B cell (primary cell): ENCODE results near the gene CEMIP. TPM values are rescaled to one million over a fixed set of nuclear protein-coding genes. Genes with fewer than 3 reads are reported as not detected.

Source experiments
- ATAC-seq: fragments of 200-7000 bp; cut with Tn5 transposase; one replicate; pipeline ENCODE4 v1.10.0; 2021; ENCODE audit warnings: low read depth, mild to moderate bottlenecking, moderate number of reproducible peaks, moderate library complexity
- CTCF ChIA-PET: fragments of 350-600 bp; sonication (Branson Sonifier 250); formaldehyde crosslinking; loops from one replicate; lab custom pipeline; 2021; ENCODE audit warnings: antibody characterized with exemption, inconsistent platforms; lab: Charles Lee
- POLR2A ChIA-PET: fragments of 350-600 bp; sonication (Branson Sonifier 250); formaldehyde crosslinking; loops from one replicate; lab custom pipeline; 2021; ENCODE audit warnings: antibody characterized with exemption; lab: Charles Lee
- DNase-seq: peaks from one replicate; pipeline ENCODE4 v3.0.0; 2013
- H2AFZ ChIP-seq: 2 replicates; pipeline ENCODE4 v1.6.1; 2012; ENCODE audit warnings: mild to moderate bottlenecking, low read depth, low read length; ENCODE audit not compliant: insufficient read depth, poor library complexity, severe bottlenecking
- H3K27ac ChIP-seq, 2 donors: 1 replicate in 1 of 2; 2 replicates in 1 of 2; pipeline ENCODE4 v1.5.1; 2012 to 2013; ENCODE audit warnings: low read length in 2 of 2, mild to moderate bottlenecking in 2 of 2, moderate library complexity in 1 of 2
- H3K27me3 ChIP-seq, 4 experiments: fragments of 200-600 bp in 1 of 4; sonication (generic) in 1 of 4; replicated peaks in 1 of 4; 1 replicate in 2 of 4; 2 replicates in 2 of 4; pipeline versions ENCODE4 v1.6.1 to v1.7.0; 2013 to 2016; ENCODE audit warnings: low read length in 3 of 4, mild to moderate bottlenecking in 2 of 4, mixed read lengths in 1 of 4, moderate library complexity in 1 of 4; ENCODE audit not compliant: insufficient read depth in 4 of 4, control insufficient read depth in 3 of 4; ENCODE audit errors: control extremely low read depth in 1 of 4
- H3K36me3 ChIP-seq, 2 experiments: replicated peaks in 1 of 2; 1 replicate in 1 of 2; 2 replicates in 1 of 2; pipeline versions ENCODE4 v1.6.1 to v1.7.1; 2013; ENCODE audit warnings: low read length in 1 of 2; ENCODE audit not compliant: insufficient read depth in 2 of 2, control insufficient read depth in 1 of 2; ENCODE audit errors: control extremely low read depth in 1 of 2, extremely low read depth in 1 of 2
- H3K4me1 ChIP-seq, 2 donors: fragments of 200-600 bp in 1 of 2; sonication (generic) in 1 of 2; 1 replicate in 1 of 2; 2 replicates in 1 of 2; pipeline versions ENCODE4 v1.5.1 to v1.6.1; 2013 to 2017; ENCODE audit warnings: low read length in 2 of 2; ENCODE audit not compliant: control insufficient read depth in 2 of 2, insufficient read depth in 2 of 2
- H3K4me2 ChIP-seq: replicated peaks from 2 replicates; pipeline ENCODE3; 2012; ENCODE audit warnings: mild to moderate bottlenecking, low read depth, low read length; ENCODE audit not compliant: poor library complexity, severe bottlenecking
- H3K4me3 ChIP-seq, 5 experiments: fragments of 200-600 bp in 1 of 5; sonication (generic) in 1 of 5; 1 replicate in 3 of 5; 2 replicates in 2 of 5; pipeline versions ENCODE4 v1.5.1 to v1.7.0; 2011 to 2016; ENCODE audit warnings: low read length in 4 of 5, mild to moderate bottlenecking in 4 of 5, low read depth in 2 of 5, control low read depth in 1 of 5, moderate library complexity in 1 of 5; ENCODE audit not compliant: insufficient read depth in 1 of 5; ENCODE audit errors: control extremely low read depth in 1 of 5, extremely low read depth in 1 of 5
- H3K79me2 ChIP-seq: fragments of 200-600 bp; sonication (generic); one replicate; pipeline ENCODE4 v1.6.0; 2016; ENCODE audit warnings: low read length; ENCODE audit not compliant: control insufficient read depth, insufficient read depth
- H3K9ac ChIP-seq: fragments of 200-600 bp; sonication (generic); 2 replicates; pipeline ENCODE4 v1.6.1; 2017; ENCODE audit warnings: mild to moderate bottlenecking, low read length, moderate library complexity
- H3K9me3 ChIP-seq, 3 donors: one replicate each; pipeline versions ENCODE4 v1.6.1 to v1.7.1; 2013; ENCODE audit warnings: low read length in 2 of 3; ENCODE audit not compliant: control insufficient read depth in 2 of 3, insufficient read depth in 1 of 3; ENCODE audit errors: control extremely low read depth in 1 of 3
- H4K20me1 ChIP-seq: 2 replicates; pipeline ENCODE4 v1.6.0; 2012; ENCODE audit warnings: mild to moderate bottlenecking, low read length; ENCODE audit not compliant: insufficient read depth, control insufficient read depth, poor library complexity, severe bottlenecking
- H3K27ac Mint-ChIP-seq: one replicate; pipeline ENCODE4 v1.8.0; 2021; ENCODE audit warnings: mixed read lengths
- H3K27me3 Mint-ChIP-seq: one replicate; pipeline ENCODE4 v1.8.0; 2021; ENCODE audit warnings: mixed read lengths
- H3K4me1 Mint-ChIP-seq: one replicate; pipeline ENCODE4 v1.8.0; 2021; ENCODE audit warnings: mixed read lengths
- H3K4me3 Mint-ChIP-seq: one replicate; pipeline ENCODE4 v1.8.0; 2021; ENCODE audit warnings: mixed read lengths
- H3K9me3 Mint-ChIP-seq: one replicate; pipeline ENCODE4 v1.8.0; 2022; ENCODE audit warnings: mixed read lengths; ENCODE audit not compliant: insufficient read depth
- EZH2 ChIP-seq: IDR thresholded peaks from 2 replicates; pipeline ENCODE4 v1.6.1; 2012; ENCODE audit warnings: borderline replicate concordance, low read depth, mild to moderate bottlenecking, moderate library complexity, low read length; ENCODE audit not compliant: insufficient read depth, poor library complexity, severe bottlenecking
- WGBS: methylation state at CpG from one replicate; pipeline ENCODE4 v1.1.5; 2013; ENCODE audit warnings: missing lambda C conversion rate; ENCODE audit not compliant: insufficient coverage; 5-methylcytosine and 5-hydroxymethylcytosine counted together
- intact Hi-C: fragments of 100-400 bp; cut with micrococcal nuclease; formaldehyde crosslinking; loops from one replicate; pipeline ENCODE4 v1.10.0; 2022
- polyA plus RNA-seq: library from polyadenylated mRNA; depleted of rRNA; stranded (reverse); fragments of >200 nt; gene quantifications from 2 replicates; pipeline ENCODE4 v1.2.3, GENCODE V29; 2012
- total RNA-seq, 2 donors: library from RNA; stranded (reverse); fragments of 120-200 nt in 1 of 2; gene quantifications; 1 replicate in 1 of 2; 2 replicates in 1 of 2; pipeline versions ENCODE4 v1.2.3 to v1.2.4, GENCODE V29; 2013 to 2022
- TF ChIP-seq, protein P1 (sequence below): fragments of 200-600 bp; IDR thresholded peaks from one replicate; pipeline ENCODE4 v1.8.0; 2022; ENCODE audit warnings: antibody characterized with exemption, mild to moderate bottlenecking

CEMIP gene
- total and polyA plus RNA-seq, 2 donors (not counting 1 experiment from before 2014, with no cell fraction given) = 0.32 TPM; not detected in 1

GRCh38 chr15:80831192-80831591 lies 52.0 kb downstream of the CEMIP start:
- POLR2A ChIA-PET = interaction anchor here (1.3 kb wide), 1 partner anchor 8 kb away, joined by 3 read pairs; no protein-coding TSS in a partner anchor
- H3K9me3 Mint-ChIP-seq = no peaks in the 10 kb centered on the region
- no peak overlapping the region for H3K27ac Mint-ChIP-seq
- Histone ChIP-seq H3K4me3 (no peak overlapping the region), H3K27ac (no peak overlapping the region), H3K27me3 (no peaks in the 10 kb centered on the region), H3K4me1 (no peaks in the 10 kb centered on the region), H3K9ac (no peak overlapping the region), H3K79me2 (no peaks in the 10 kb centered on the region), H2AFZ (no peak overlapping the region), H3K36me3 (no peaks in the 10 kb centered on the region), H4K20me1 (no peaks in the 10 kb centered on the region), H3K9me3 (no peaks in the 10 kb centered on the region), H3K4me2 (no peak overlapping the region)
- DNase-seq (no peak), ATAC-seq (no peak)
- H3K4me1 Mint-ChIP-seq = no peaks in the 10 kb centered on the region
- CTCF ChIA-PET = no interaction called here
- H3K27me3 Mint-ChIP-seq = peaks cover 4% of the 10 kb centered on the region
- H3K4me3 Mint-ChIP-seq = no peak overlapping the region
- intact Hi-C loops = no loop called here
- WGBS = 91% methylated on average over 7 of the region's 7 CpGs
- no peak for TF ChIP-seq EZH2
- TF ChIP-seq, protein P1, sequence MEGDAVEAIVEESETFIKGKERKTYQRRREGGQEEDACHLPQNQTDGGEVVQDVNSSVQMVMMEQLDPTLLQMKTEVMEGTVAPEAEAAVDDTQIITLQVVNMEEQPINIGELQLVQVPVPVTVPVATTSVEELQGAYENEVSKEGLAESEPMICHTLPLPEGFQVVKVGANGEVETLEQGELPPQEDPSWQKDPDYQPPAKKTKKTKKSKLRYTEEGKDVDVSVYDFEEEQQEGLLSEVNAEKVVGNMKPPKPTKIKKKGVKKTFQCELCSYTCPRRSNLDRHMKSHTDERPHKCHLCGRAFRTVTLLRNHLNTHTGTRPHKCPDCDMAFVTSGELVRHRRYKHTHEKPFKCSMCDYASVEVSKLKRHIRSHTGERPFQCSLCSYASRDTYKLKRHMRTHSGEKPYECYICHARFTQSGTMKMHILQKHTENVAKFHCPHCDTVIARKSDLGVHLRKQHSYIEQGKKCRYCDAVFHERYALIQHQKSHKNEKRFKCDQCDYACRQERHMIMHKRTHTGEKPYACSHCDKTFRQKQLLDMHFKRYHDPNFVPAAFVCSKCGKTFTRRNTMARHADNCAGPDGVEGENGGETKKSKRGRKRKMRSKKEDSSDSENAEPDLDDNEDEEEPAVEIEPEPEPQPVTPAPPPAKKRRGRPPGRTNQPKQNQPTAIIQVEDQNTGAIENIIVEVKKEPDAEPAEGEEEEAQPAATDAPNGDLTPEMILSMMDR = no peak

DNA sequence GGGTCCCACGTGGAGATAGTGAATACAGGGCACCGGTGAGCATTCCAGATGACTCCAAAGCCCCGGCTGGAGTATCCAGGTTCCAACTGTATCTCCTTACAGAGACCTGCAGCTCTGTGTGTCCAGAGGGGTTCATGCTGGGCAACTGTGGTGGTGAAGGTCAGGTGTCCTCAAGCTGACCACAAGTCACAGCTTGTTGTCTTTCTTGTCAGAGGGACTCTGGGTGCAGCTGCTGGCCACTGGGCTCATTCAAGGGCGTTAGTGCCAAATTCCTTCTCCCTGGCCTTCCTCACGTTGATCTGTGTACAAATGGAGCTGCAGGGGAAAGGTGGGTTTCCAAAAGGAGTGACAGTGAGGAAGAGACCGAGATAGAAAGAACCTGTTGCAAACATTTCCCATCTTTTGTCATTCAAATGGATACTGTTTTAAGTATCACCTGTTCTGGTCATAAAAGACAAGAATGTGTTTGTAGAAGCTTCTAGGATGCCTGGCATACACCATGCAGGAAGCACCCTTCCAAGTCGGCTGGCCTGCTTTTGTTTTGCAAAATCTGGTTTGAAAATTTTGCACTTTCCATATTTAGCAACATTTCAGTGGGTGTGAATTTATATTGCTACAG lies 52.5 kb downstream of the CEMIP start:
- Histone ChIP-seq H3K9me3 (no peaks in the 10 kb centered on the region), H3K27me3 (no peaks in the 10 kb centered on the region), H3K4me3 (no peak overlapping the region), H3K9ac (no peak overlapping the region), H3K4me2 (no peak overlapping the region), H4K20me1 (no peaks in the 10 kb centered on the region), H3K79me2 (no peaks in the 10 kb centered on the region), H3K27ac (no peak overlapping the region), H2AFZ (no peak overlapping the region), H3K4me1 (no peaks in the 10 kb centered on the region), H3K36me3 (no peaks in the 10 kb centered on the region)
- WGBS = 82% methylated on average over 3 of the region's 7 CpGs
- DNase-seq (no peak), ATAC-seq (no peak)
- ChIA-PET POLR2A (interaction anchor here (1.3 kb wide), 1 partner anchor 9 kb away, joined by 3 read pairs; no protein-coding TSS in a partner anchor), CTCF (no interaction called here)
- Mint-ChIP-seq H3K4me1 (no peaks in the 10 kb centered on the region), H3K27ac (no peak overlapping the region), H3K9me3 (no peaks in the 10 kb centered on the region), H3K27me3 (peaks cover 5% of the 10 kb centered on the region), H3K4me3 (no peak overlapping the region)
- intact Hi-C loops = no loop called here
- TF ChIP-seq EZH2 = no peak
- TF ChIP-seq, protein P1 = no peak
